ENCODE results near the gene NPLOC4. TPM values are rescaled to one million over a fixed set of nuclear protein-coding genes. Genes with fewer than 3 reads are reported as not detected.
A peak's percentile ranks its signal among the peaks of the same experiment; 100 is the strongest.

NPLOC4 gene
- total and polyA plus RNA-seq, 2 of the 13 experiments (the other 11 are each of a cell fraction or from before 2014, with no cell fraction given), result 57.0 to 97.0 TPM

- H4K20me1 ChIP-seq (ENCODE audit: insufficient read depth, low read length), result no peaks in the 10 kb centered on the region
- POLR2A ChIA-PET, result interaction anchor here (1.6 to 2.2 kb wide), 3 partner anchors 10 to 34 kb away, joined by 5 to 16 read pairs (median 9); partner anchors contain the start of gene FAAP100
- in situ Hi-C loops (cut with HindIII; ENCODE audit: extremely low pct_ligation_motif_present, low pct_unique_long_range_greater_than_20kb) (no loop called here), intact Hi-C loops (cut with micrococcal nuclease; ENCODE audit: unreplicated experiment) (loop anchor here (10.0 kb wide), 1 partner anchor 123 kb away; the partner anchor contains the start of gene BAHCC1)
- 52% methylated on average over 23 of the region's 24 CpGs for whole genome bisulfite sequencing (ENCODE audit: low lambda C conversion rate)
- ATAC-seq (no peak), FAIRE-seq (no peak), DNase-seq (ENCODE audit: low spot score) (no peak)
- CTCF ChIA-PET (ENCODE audit: low intra/inter-chr PET ratio, low total read pairs), result no interaction called here
- H3K36me3 ChIP-seq (replicated peaks in 1 of 2; ENCODE audit: control insufficient read depth in 1 of 2, insufficient read depth in 2 of 2, low read length in 2 of 2), result no peaks in the 10 kb centered on the region
- H3K27ac ChIP-seq (ENCODE audit: extremely low read length, insufficient read depth, low read length), result no peak overlapping the region
- peaks cover 50% of the 10 kb centered on the region for H3K4me1 ChIP-seq (ENCODE audit: insufficient read depth, low read length)
- H2AFZ ChIP-seq (ENCODE audit: low read length), result no peak overlapping the region
- no TSS peak for BruUV-seq (replicated peaks)
- no peak overlapping the region for H3K9ac ChIP-seq (ENCODE audit: insufficient read depth, low read depth, low read length)
- H3K27me3 ChIP-seq (ENCODE audit: control insufficient read depth in 1 of 2, insufficient read depth in 2 of 2, low read length in 2 of 2), result peaks cover 0 to 31% of the 10 kb centered on the region in 2 experiments; a peak in 3 of 5 replicates
- H3K9me3 ChIP-seq (ENCODE audit: low read length), result no peaks in the 10 kb centered on the region
- H3K79me2 ChIP-seq (ENCODE audit: insufficient read depth, low read length), result no peaks in the 10 kb centered on the region
- peak overlapping the region; percentile 79 for H3K4me2 ChIP-seq (ENCODE audit: low read depth, low read length)
- H3K4me3 ChIP-seq (replicated peaks in 1 of 3; ENCODE audit: insufficient read depth in 1 of 3, low read depth in 2 of 3, low read length in 3 of 3), result peak overlapping the region in 2 of 3 experiments; percentile 56 to 75; a peak in 3 of 6 replicates
- TF ChIP-seq XBP1 (CRISPR knock-in tag; IDR thresholded peaks at IDR 0.05) (no peak), RBM39 (IDR thresholded peaks at IDR 0.05; ENCODE audit: low read depth, low read length, poor library complexity, severe bottlenecking) (no peak), U2AF2 (IDR thresholded peaks at IDR 0.05; ENCODE audit: low read depth, low read length) (no peak), GLMP (CRISPR knock-in tag; IDR thresholded peaks at IDR 0.05; ENCODE audit: borderline replicate concordance) (no peak), ZSCAN31 (CRISPR knock-in tag; IDR thresholded peaks at IDR 0.05; ENCODE audit: low read depth) (0 out of 2 replicates have a peak, but pooled peaks have one; percentile 11), ZNF577 (CRISPR knock-in tag; IDR thresholded peaks at IDR 0.05; ENCODE audit: borderline replicate concordance, low read depth) (no peak), KAT2B (IDR thresholded peaks at IDR 0.05; ENCODE audit: borderline replicate concordance, low read depth, low read length) (no peak), ZNF20 (CRISPR knock-in tag; IDR thresholded peaks at IDR 0.05) (no peak), TIGD3 (CRISPR knock-in tag; IDR thresholded peaks at IDR 0.05; ENCODE audit: borderline replicate concordance) (no peak), NFIC (IDR thresholded peaks at IDR 0.05; ENCODE audit: low read length) (no peak), ZMAT5 (CRISPR knock-in tag; IDR thresholded peaks at IDR 0.05; ENCODE audit: borderline replicate concordance, low read depth) (no peak), REST (IDR thresholded peaks at IDR 0.05; ENCODE audit: borderline replicate concordance in 1 of 2, low read depth in 1 of 2, low read length in 2 of 2) (no peak), NFKB2 (CRISPR knock-in tag; IDR thresholded peaks at IDR 0.05; ENCODE audit: borderline replicate concordance) (no peak), GATA4 (IDR thresholded peaks at IDR 0.05; ENCODE audit: borderline replicate concordance, low read depth) (no peak), HHEX (CRISPR knock-in tag; IDR thresholded peaks at IDR 0.05) (no peak), RARA (CRISPR knock-in tag; IDR thresholded peaks at IDR 0.05) (no peak), ZNF567 (CRISPR knock-in tag; IDR thresholded peaks at IDR 0.05; ENCODE audit: borderline replicate concordance) (no peak), KDM2A (CRISPR knock-in tag; IDR thresholded peaks at IDR 0.05; ENCODE audit: borderline replicate concordance, low read depth) (0 out of 2 replicates have a peak, but pooled peaks have one; percentile 79)
Measured at GRCh38 chr17:81518113-81518784, 118.7 kb downstream of the NPLOC4 start.

Measured in HepG2 (cell line).